ENCODE data around the gene LPIN1. TPM values are rescaled to one million over a fixed set of nuclear protein-coding genes. Genes with fewer than 3 reads are reported as not detected.
"Not testable (repeated sequence)": the region's sequence is repeated elsewhere in the genome, so short reads cannot be mapped to it uniquely, and the experiment has no call there.

Gene LPIN1
- total RNA-seq, 1 experiment from 2014 or later = 33.2 TPM

GRCh38 chr2:11810237-11810977 is 64.0 kb downstream of the LPIN1 start:
- no peak for DNase-seq (ENCODE audit: low read depth)

- no peak for DNase-seq (ENCODE audit: low read depth)
These were observed 64.7 kb downstream of the LPIN1 start for GRCh38 chr2:11811036-11811654.

- DNase-seq (ENCODE audit: low read depth) = no peak
These were observed 66.2 kb downstream of the LPIN1 start for GRCh38 chr2:11812466-11813248.

- not testable (repeated sequence) for DNase-seq (ENCODE audit: low read depth)
These were observed 66.9 kb downstream of the LPIN1 start for GRCh38 chr2:11813345-11813744.

- DNase-seq (ENCODE audit: low read depth) = no peak
These were observed 67.5 kb downstream of the LPIN1 start for GRCh38 chr2:11813951-11814350.

- no peak for DNase-seq (ENCODE audit: low read depth)
These were observed 68.6 kb downstream of the LPIN1 start for GRCh38 chr2:11814979-11815510.

- not testable (repeated sequence) for DNase-seq (ENCODE audit: low read depth)
These were observed 70.5 kb downstream of the LPIN1 start for GRCh38 chr2:11816935-11817334.

GRCh38 chr2:11819235-11819729 is 72.8 kb downstream of the LPIN1 start:
- DNase-seq (ENCODE audit: low read depth) = no peak

- no peak for DNase-seq (ENCODE audit: low read depth)
These were observed 74.2 kb downstream of the LPIN1 start for GRCh38 chr2:11820650-11821049.

- no peak for DNase-seq (ENCODE audit: low read depth)
These were observed 75.3 kb downstream of the LPIN1 start for GRCh38 chr2:11821705-11822104.

- DNase-seq (ENCODE audit: low read depth) = not testable (repeated sequence)
These were observed 75.9 kb downstream of the LPIN1 start for GRCh38 chr2:11822359-11822745.

GRCh38 chr2:11822746-11823451 is 76.5 kb downstream of the LPIN1 start:
- DNase-seq (ENCODE audit: low read depth) = no peak

- DNase-seq (ENCODE audit: low read depth) = no peak
These were observed 78.7 kb downstream of the LPIN1 start for GRCh38 chr2:11824901-11825828.

- no peak for DNase-seq (ENCODE audit: low read depth)
These were observed 81.1 kb downstream of the LPIN1 start for GRCh38 chr2:11827547-11827946.

- no peak for DNase-seq (ENCODE audit: low read depth)
These were observed 82.5 kb downstream of the LPIN1 start for GRCh38 chr2:11828933-11829323.

- peak; percentile 67 for DNase-seq (ENCODE audit: low read depth)
These were observed 83.0 kb downstream of the LPIN1 start for GRCh38 chr2:11829324-11829946.

GRCh38 chr2:11829947-11830707 is 83.7 kb downstream of the LPIN1 start:
- peak; percentile 97 for DNase-seq (ENCODE audit: low read depth)

- DNase-seq (ENCODE audit: low read depth) = no peak
These were observed 84.4 kb downstream of the LPIN1 start for GRCh38 chr2:11830708-11831301.

- DNase-seq (ENCODE audit: low read depth) = no peak
These were observed 85.0 kb downstream of the LPIN1 start for GRCh38 chr2:11831415-11831814.

Data from M059J (cell line).